ENCODE measurements around the gene RERE. TPM values are rescaled to one million over a fixed set of nuclear protein-coding genes. Genes with fewer than 3 reads are reported as not detected.

Gene RERE
- total RNA-seq, 1 experiment from 2014 or later: 40.6 TPM

DNA sequence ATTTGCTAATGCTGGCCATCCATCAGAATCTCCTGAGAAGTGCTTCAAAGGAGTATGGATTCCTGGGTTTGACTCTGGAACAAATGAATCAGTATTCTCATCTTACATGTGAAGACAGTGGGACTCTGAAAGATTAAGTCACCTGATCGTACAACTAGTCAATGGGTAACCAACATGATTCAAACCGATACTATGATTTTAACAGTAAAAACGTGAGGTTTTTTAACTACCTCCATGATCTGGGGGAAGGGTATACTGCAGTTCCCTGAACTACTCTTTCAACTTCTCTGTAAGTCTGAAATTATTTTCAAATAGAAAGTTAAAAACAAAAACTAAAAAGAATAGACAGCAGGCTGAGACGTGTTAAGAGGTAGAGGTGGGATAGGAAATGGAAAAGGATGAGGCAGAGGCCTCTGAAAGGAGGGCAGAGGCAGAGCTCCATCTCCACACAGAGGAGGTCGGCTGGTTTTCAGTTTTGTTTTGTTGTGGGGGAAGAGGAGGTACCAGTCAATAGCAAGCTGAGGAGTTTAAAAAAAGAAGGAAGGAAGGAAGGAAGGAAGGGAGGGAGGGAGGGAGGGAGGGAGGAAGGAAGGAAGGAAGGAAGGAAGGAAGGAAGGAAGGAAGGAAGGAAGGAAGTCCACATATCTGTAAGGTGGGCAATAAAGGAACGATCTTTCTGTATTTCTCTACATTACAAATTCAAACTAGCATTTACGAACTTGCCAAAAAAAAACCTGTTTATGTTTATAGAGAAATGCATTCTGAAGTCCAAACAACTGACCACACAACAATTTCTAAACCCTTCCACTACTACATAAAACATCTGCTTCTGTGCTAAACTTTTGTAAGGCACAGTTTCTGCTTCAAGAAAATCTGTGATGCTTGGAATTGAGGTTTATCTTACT is 213.1 kb downstream of the RERE start (continued):
- TF ChIP-seq REST (IDR thresholded peaks at IDR 0.05; ENCODE audit: low read depth) (no peak), ELF1 (IDR thresholded peaks at IDR 0.05; ENCODE audit: borderline replicate concordance, low read depth) (no peak), POLR2AphosphoS5 (IDR thresholded peaks at IDR 0.05; ENCODE audit: low read depth, low read length) (no peak), SRF (IDR thresholded peaks at IDR 0.05; ENCODE audit: low read depth) (no peak)

- no TSS peak for BruUV-seq (replicated peaks)
- no peak overlapping the region for H2AFZ ChIP-seq (ENCODE audit: low read depth, low read length, poor library complexity, severe bottlenecking)
- H3K9ac ChIP-seq (ENCODE audit: low read length): no peak overlapping the region
- ChIA-PET POLR2A (no interaction called here), RAD21 (ENCODE audit: low non-redundant PET in 1 of 2, low total read pairs in 2 of 2, uncharacterized antibody in 2 of 2, unreplicated experiment in 2 of 2) (no interaction called here), CTCF (no interaction called here)
- H3K9me3 ChIP-seq (ENCODE audit: control insufficient read depth in 1 of 2, insufficient read depth in 1 of 2, low read depth in 1 of 2, low read length in 2 of 2): no peaks in the 10 kb centered on the region
- no peak overlapping the region for H3K4me3 ChIP-seq (replicated peaks in 1 of 2; ENCODE audit: low read depth in 1 of 2, low read length in 2 of 2)
- no peak overlapping the region for H3K4me2 ChIP-seq (ENCODE audit: low read length)
- peaks cover 7% of the 10 kb centered on the region in 2 experiments; a peak in 2 of 4 replicates for H3K4me1 ChIP-seq (ENCODE audit: control insufficient read depth in 1 of 2, insufficient read depth in 2 of 2, low read length in 2 of 2)
- intact Hi-C loops (cut with micrococcal nuclease): no loop called here
- no peak overlapping the region for H3K27ac ChIP-seq (ENCODE audit: low read depth, low read length)
- H3K9me2 ChIP-seq (ENCODE audit: insufficient read depth): no peaks in the 10 kb centered on the region
- H3K79me2 ChIP-seq (ENCODE audit: insufficient read depth, low read length): no peaks in the 10 kb centered on the region
- H4K20me1 ChIP-seq (ENCODE audit: insufficient read depth): no peaks in the 10 kb centered on the region
- H3K36me3 ChIP-seq (ENCODE audit: control insufficient read depth in 1 of 2, insufficient read depth in 2 of 2, low read length in 2 of 2): no peaks in the 10 kb centered on the region
- no peaks in the 10 kb centered on the region for H3K27me3 ChIP-seq (ENCODE audit: insufficient read depth, low read length)
- ATAC-seq (no peak), DNase-seq (ENCODE audit: low read depth, low spot score) (no peak)
- no peak for TF ChIP-seq ATF3 (IDR thresholded peaks at IDR 0.05)
- TF ChIP-seq ZNF274 (IDR thresholded peaks at IDR 0.05; ENCODE audit: low read depth, low read length): no peak
- TF ChIP-seq MAX (IDR thresholded peaks at IDR 0.05): no peak
- TF ChIP-seq EGR1 (IDR thresholded peaks at IDR 0.05; ENCODE audit: low read depth): no peak
- TF ChIP-seq POLR2AphosphoS5 (IDR thresholded peaks at IDR 0.05; ENCODE audit: low read depth, low read length): no peak
- no peak for TF ChIP-seq POLR2A (IDR thresholded peaks at IDR 0.05; ENCODE audit: borderline replicate concordance, extremely low read depth, insufficient read depth, insufficient read length)
- TF ChIP-seq ZFX (IDR thresholded peaks at IDR 0.05): no peak
- TF ChIP-seq EZH2 (IDR thresholded peaks at IDR 0.05): no peak
- TF ChIP-seq SP1 (IDR thresholded peaks at IDR 0.05; ENCODE audit: low read depth): no peak
- TF ChIP-seq, protein P1, sequence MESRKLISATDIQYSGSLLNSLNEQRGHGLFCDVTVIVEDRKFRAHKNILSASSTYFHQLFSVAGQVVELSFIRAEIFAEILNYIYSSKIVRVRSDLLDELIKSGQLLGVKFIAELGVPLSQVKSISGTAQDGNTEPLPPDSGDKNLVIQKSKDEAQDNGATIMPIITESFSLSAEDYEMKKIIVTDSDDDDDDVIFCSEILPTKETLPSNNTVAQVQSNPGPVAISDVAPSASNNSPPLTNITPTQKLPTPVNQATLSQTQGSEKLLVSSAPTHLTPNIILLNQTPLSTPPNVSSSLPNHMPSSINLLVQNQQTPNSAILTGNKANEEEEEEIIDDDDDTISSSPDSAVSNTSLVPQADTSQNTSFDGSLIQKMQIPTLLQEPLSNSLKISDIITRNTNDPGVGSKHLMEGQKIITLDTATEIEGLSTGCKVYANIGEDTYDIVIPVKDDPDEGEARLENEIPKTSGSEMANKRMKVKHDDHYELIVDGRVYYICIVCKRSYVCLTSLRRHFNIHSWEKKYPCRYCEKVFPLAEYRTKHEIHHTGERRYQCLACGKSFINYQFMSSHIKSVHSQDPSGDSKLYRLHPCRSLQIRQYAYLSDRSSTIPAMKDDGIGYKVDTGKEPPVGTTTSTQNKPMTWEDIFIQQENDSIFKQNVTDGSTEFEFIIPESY (IDR thresholded peaks at IDR 0.05; ENCODE audit: extremely low read depth, insufficient replicate concordance, low read length): no peak
- no peak for TF ChIP-seq SRF (IDR thresholded peaks at IDR 0.05; ENCODE audit: low read depth)
- no peak for TF ChIP-seq CEBPB (IDR thresholded peaks at IDR 0.05; ENCODE audit: low read depth)
- TF ChIP-seq FOSL1 (IDR thresholded peaks at IDR 0.05; ENCODE audit: low read depth): no peak
- no peak for TF ChIP-seq RAD21 (IDR thresholded peaks at IDR 0.05; ENCODE audit: low read depth)
- TF ChIP-seq YY1 (IDR thresholded peaks at IDR 0.05; ENCODE audit: extremely low read depth, insufficient replicate concordance, low read depth, low read length): no peak
Observed at GRCh38 chr1:8603220-8603616, 214.2 kb downstream of the RERE start.
